ENCODE results near the gene ASTN1. TPM values are rescaled to one million over a fixed set of nuclear protein-coding genes. Genes with fewer than 3 reads are reported as not detected.

Gene ASTN1
- total and polyA plus RNA-seq, 2 of the 4 experiments (the other 2 are of a cell fraction): under 0.01 to 0.07 TPM

DNA sequence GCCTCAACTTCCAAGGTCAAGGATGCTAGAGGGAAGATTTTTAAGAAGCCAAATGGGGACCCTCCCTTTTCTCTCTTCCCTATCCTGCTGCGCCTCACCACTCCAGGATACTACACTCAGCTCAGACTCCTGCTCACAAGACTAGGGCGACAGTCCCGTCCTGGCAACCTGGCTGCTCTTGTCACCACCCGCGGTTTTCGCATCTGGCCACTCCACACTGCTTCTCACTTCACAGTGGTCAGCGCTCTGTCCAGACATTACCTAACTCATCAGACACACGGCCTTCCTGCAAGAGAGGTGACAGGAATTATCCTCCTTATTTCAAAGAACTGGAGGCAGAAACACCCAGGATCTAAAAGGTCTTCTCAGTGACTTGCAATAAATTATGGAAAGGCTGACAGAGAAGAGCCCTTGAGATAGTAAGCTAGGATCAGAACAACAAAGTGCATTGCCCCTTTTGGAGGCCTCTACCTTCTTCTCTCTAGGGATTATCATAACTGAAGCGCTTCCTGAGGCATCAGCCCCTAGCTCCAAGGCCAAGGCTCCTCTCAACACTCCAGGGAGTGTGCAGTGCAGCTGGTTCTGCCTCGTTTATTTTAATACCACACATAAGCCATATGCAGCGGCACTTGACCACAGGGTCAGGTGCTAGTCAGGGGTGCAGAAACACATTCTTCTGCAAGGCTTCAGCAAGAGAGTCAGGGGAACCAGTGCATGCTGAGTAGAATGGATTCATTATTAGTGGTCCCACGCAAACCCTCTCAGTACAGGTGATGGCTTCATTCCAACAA lies 41.9 kb downstream of the ASTN1 start:
- H4K8ac ChIP-seq (ENCODE audit: low read depth in 2 of 2, low read length in 2 of 2): no peak overlapping the region
- no peak overlapping the region for H2AK9ac ChIP-seq (replicated peaks; ENCODE audit: low read depth, low read length, poor library complexity)
- no peak for ATAC-seq (ENCODE audit: low read depth)
- no peaks in the 10 kb centered on the region for H3K79me1 ChIP-seq (ENCODE audit: low read depth in 1 of 2, low read length in 2 of 2)
- H3K4me3 ChIP-seq (ENCODE audit: insufficient read depth, low read depth, low read length): no peak overlapping the region
- in situ Hi-C loops (cut with MboI; ENCODE audit: low sequenced_read_pairs) (no loop called here), dilution Hi-C loops (cut with HindIII; ENCODE audit: low sequenced_read_pairs, unreplicated experiment) (no loop called here), intact Hi-C loops (cut with micrococcal nuclease) (no loop called here)
- WGBS, 2 experiments (ENCODE audit: extremely low coverage in 2 of 2, insufficient read length in 1 of 2): no CpG with 5 or more reads among the region's 12 CpGs
- BruUV-seq (replicated peaks): no TSS peak
- ChIA-PET CTCF (no interaction called here), POLR2A (ENCODE audit: unreplicated experiment) (no interaction called here)
- TF ChIP-seq FOS (IDR thresholded peaks at IDR 0.05; ENCODE audit: low read depth, low read length) (no peak), CEBPB (IDR thresholded peaks at IDR 0.05; ENCODE audit: low read depth, low read length) (no peak), RFX5 (IDR thresholded peaks at IDR 0.05; ENCODE audit: low read depth, low read length) (no peak), POLR2A (IDR thresholded peaks at IDR 0.05; ENCODE audit: low read depth, low read length) (no peak), MAZ (IDR thresholded peaks at IDR 0.05; ENCODE audit: borderline replicate concordance, low read depth, low read length) (no peak), RCOR1 (IDR thresholded peaks at IDR 0.05; ENCODE audit: insufficient replicate concordance, low read length) (no peak), RAD21 (IDR thresholded peaks at IDR 0.05; ENCODE audit: low read length) (no peak), BHLHE40 (IDR thresholded peaks at IDR 0.05; ENCODE audit: low read depth, low read length) (no peak), SMC3 (IDR thresholded peaks at IDR 0.05; ENCODE audit: low read depth, low read length) (no peak), CHD1 (IDR thresholded peaks at IDR 0.05; ENCODE audit: low read depth, low read length) (no peak), MAFK (IDR thresholded peaks at IDR 0.05; ENCODE audit: low read depth, low read length) (no peak), MXI1 (IDR thresholded peaks at IDR 0.05; ENCODE audit: borderline replicate concordance, low read depth, low read length) (no peak), NFE2L2 (IDR thresholded peaks at IDR 0.05; ENCODE audit: low read depth, low read length) (no peak)
- TF ChIP-seq, protein P1, sequence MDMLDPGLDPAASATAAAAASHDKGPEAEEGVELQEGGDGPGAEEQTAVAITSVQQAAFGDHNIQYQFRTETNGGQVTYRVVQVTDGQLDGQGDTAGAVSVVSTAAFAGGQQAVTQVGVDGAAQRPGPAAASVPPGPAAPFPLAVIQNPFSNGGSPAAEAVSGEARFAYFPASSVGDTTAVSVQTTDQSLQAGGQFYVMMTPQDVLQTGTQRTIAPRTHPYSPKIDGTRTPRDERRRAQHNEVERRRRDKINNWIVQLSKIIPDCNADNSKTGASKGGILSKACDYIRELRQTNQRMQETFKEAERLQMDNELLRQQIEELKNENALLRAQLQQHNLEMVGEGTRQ (IDR thresholded peaks at IDR 0.05; ENCODE audit: low read depth, low read length): no peak
- TF ChIP-seq, protein P2, sequence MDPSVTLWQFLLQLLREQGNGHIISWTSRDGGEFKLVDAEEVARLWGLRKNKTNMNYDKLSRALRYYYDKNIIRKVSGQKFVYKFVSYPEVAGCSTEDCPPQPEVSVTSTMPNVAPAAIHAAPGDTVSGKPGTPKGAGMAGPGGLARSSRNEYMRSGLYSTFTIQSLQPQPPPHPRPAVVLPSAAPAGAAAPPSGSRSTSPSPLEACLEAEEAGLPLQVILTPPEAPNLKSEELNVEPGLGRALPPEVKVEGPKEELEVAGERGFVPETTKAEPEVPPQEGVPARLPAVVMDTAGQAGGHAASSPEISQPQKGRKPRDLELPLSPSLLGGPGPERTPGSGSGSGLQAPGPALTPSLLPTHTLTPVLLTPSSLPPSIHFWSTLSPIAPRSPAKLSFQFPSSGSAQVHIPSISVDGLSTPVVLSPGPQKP (IDR thresholded peaks at IDR 0.05; ENCODE audit: borderline replicate concordance, low read depth, low read length): no peak
- TF ChIP-seq, protein P3, sequence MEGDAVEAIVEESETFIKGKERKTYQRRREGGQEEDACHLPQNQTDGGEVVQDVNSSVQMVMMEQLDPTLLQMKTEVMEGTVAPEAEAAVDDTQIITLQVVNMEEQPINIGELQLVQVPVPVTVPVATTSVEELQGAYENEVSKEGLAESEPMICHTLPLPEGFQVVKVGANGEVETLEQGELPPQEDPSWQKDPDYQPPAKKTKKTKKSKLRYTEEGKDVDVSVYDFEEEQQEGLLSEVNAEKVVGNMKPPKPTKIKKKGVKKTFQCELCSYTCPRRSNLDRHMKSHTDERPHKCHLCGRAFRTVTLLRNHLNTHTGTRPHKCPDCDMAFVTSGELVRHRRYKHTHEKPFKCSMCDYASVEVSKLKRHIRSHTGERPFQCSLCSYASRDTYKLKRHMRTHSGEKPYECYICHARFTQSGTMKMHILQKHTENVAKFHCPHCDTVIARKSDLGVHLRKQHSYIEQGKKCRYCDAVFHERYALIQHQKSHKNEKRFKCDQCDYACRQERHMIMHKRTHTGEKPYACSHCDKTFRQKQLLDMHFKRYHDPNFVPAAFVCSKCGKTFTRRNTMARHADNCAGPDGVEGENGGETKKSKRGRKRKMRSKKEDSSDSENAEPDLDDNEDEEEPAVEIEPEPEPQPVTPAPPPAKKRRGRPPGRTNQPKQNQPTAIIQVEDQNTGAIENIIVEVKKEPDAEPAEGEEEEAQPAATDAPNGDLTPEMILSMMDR (conservative IDR thresholded peaks at IDR 0.05; ENCODE audit: low read depth, low read length): no peak
- H2BK15ac ChIP-seq (ENCODE audit: low read depth, low read length): no peak overlapping the region
- no peak overlapping the region for H3K9ac ChIP-seq (ENCODE audit: low read depth, low read length)
- H4K20me1 ChIP-seq (ENCODE audit: insufficient read depth, low read length): no peaks in the 10 kb centered on the region
- H2AK5ac ChIP-seq (ENCODE audit: low read depth, low read length): no peak overlapping the region
- no peak overlapping the region for H4K91ac ChIP-seq (ENCODE audit: insufficient read depth, low read depth, low read length)
- no peak overlapping the region for H3K23ac ChIP-seq (ENCODE audit: low read depth, low read length)
- no peak overlapping the region for H2AFZ ChIP-seq (replicated peaks; ENCODE audit: low read length, poor library complexity)
- H3K4me2 ChIP-seq (ENCODE audit: low read depth, low read length): no peak overlapping the region
- H3K4ac ChIP-seq (ENCODE audit: low read depth, low read length): no peak overlapping the region
- H2BK120ac ChIP-seq (ENCODE audit: low read depth, low read length): no peak overlapping the region
- no peak overlapping the region for H3K14ac ChIP-seq (replicated peaks; ENCODE audit: low read depth, low read length)
- no peak overlapping the region for H3K56ac ChIP-seq (ENCODE audit: extremely low read depth, insufficient read depth, low read length)
- H4K5ac ChIP-seq (ENCODE audit: low read depth, low read length): no peak overlapping the region
- H3K27me3 ChIP-seq (ENCODE audit: control insufficient read depth, insufficient read depth, low read length): no peaks in the 10 kb centered on the region
- H3K27ac ChIP-seq (ENCODE audit: insufficient read depth, low read length): no peak overlapping the region
- no peak overlapping the region for H3K18ac ChIP-seq (ENCODE audit: low read depth, low read length)
- H2BK5ac ChIP-seq (ENCODE audit: low read depth, low read length, poor library complexity, severe bottlenecking): no peak overlapping the region
- H3K9me3 ChIP-seq (ENCODE audit: control insufficient read depth, insufficient read depth, low read length): no peaks in the 10 kb centered on the region
- H3K36me3 ChIP-seq (ENCODE audit: control insufficient read depth, insufficient read depth, low read length): no peaks in the 10 kb centered on the region
- no peak overlapping the region for H2BK20ac ChIP-seq (ENCODE audit: low read depth, low read length)
- DNase-seq: no peak
- no peaks in the 10 kb centered on the region for H3K4me1 ChIP-seq (ENCODE audit: control insufficient read depth, insufficient read depth, low read length)
- H3K9me1 ChIP-seq (ENCODE audit: insufficient read depth, low read length): no peaks in the 10 kb centered on the region

Measured in IMR-90 (cell line).